Measurements from ENCODE around the gene RFWD3.

The RFWD3 gene

GRCh38 chr16:74591876-74592650, 74.6 kb downstream of the RFWD3 start:
- H3K4me3 ChIP-seq (ENCODE audit: insufficient read length, low read depth): no peak overlapping the region
- H3K9me3 ChIP-seq (ENCODE audit: insufficient read depth, low read length): no peaks in the 10 kb centered on the region
- DNase-seq (ENCODE audit: low read depth, low spot score): no peak
- no peak for TF ChIP-seq ZNF274 (IDR thresholded peaks at IDR 0.05; ENCODE audit: low read depth, low read length)
- TF ChIP-seq SUZ12 (IDR thresholded peaks at IDR 0.05; ENCODE audit: extremely low read depth, insufficient read depth, insufficient read length): no peak
- no peak for TF ChIP-seq YY1 (IDR thresholded peaks at IDR 0.05; ENCODE audit: insufficient read depth, insufficient read length)
- no peak overlapping the region for H3K9ac ChIP-seq (ENCODE audit: insufficient read length, low read depth)
- peaks cover 10% of the 10 kb centered on the region for H3K36me3 ChIP-seq (ENCODE audit: insufficient read depth, insufficient read length, low read length)
- peaks cover 3% of the 10 kb centered on the region for H3K4me1 ChIP-seq (ENCODE audit: insufficient read depth, insufficient read length)
- no peaks in the 10 kb centered on the region for H3K27me3 ChIP-seq (ENCODE audit: insufficient read depth, insufficient read length)

- no peak for DNase-seq (ENCODE audit: low read depth, low spot score)
- Histone ChIP-seq H3K36me3 (ENCODE audit: insufficient read depth, insufficient read length, low read length) (peaks cover 4% of the 10 kb centered on the region), H3K4me1 (ENCODE audit: insufficient read depth, insufficient read length) (no peaks in the 10 kb centered on the region), H3K4me3 (ENCODE audit: insufficient read length, low read depth) (no peak overlapping the region), H3K9ac (ENCODE audit: insufficient read length, low read depth) (no peak overlapping the region), H3K9me3 (ENCODE audit: insufficient read depth, low read length) (no peaks in the 10 kb centered on the region), H3K27me3 (ENCODE audit: insufficient read depth, insufficient read length) (no peaks in the 10 kb centered on the region)
- TF ChIP-seq ZNF274 (IDR thresholded peaks at IDR 0.05; ENCODE audit: low read depth, low read length) (no peak), YY1 (IDR thresholded peaks at IDR 0.05; ENCODE audit: insufficient read depth, insufficient read length) (no peak), SUZ12 (IDR thresholded peaks at IDR 0.05; ENCODE audit: extremely low read depth, insufficient read depth, insufficient read length) (no peak)
Measured at GRCh38 chr16:74586948-74587347, 79.7 kb downstream of the RFWD3 start.

- DNase-seq (ENCODE audit: low read depth, low spot score): no peak
- H3K36me3 ChIP-seq (ENCODE audit: insufficient read depth, insufficient read length, low read length): peaks cover 4% of the 10 kb centered on the region
- no peaks in the 10 kb centered on the region for H3K4me1 ChIP-seq (ENCODE audit: insufficient read depth, insufficient read length)
- H3K4me3 ChIP-seq (ENCODE audit: insufficient read length, low read depth): no peak overlapping the region
- H3K9me3 ChIP-seq (ENCODE audit: insufficient read depth, low read length): no peaks in the 10 kb centered on the region
- no peak overlapping the region for H3K9ac ChIP-seq (ENCODE audit: insufficient read length, low read depth)
- H3K27me3 ChIP-seq (ENCODE audit: insufficient read depth, insufficient read length): no peaks in the 10 kb centered on the region
- no peak for TF ChIP-seq SUZ12 (IDR thresholded peaks at IDR 0.05; ENCODE audit: extremely low read depth, insufficient read depth, insufficient read length)
- no peak for TF ChIP-seq YY1 (IDR thresholded peaks at IDR 0.05; ENCODE audit: insufficient read depth, insufficient read length)
- TF ChIP-seq ZNF274 (IDR thresholded peaks at IDR 0.05; ENCODE audit: low read depth, low read length): no peak
Measured at GRCh38 chr16:74585846-74586443, 80.7 kb downstream of the RFWD3 start.

GRCh38 chr16:74583926-74584666, 82.6 kb downstream of the RFWD3 start:
- Histone ChIP-seq H3K9me3 (ENCODE audit: insufficient read depth, low read length) (no peaks in the 10 kb centered on the region), H3K4me3 (ENCODE audit: insufficient read length, low read depth) (no peak overlapping the region), H3K27me3 (ENCODE audit: insufficient read depth, insufficient read length) (no peaks in the 10 kb centered on the region), H3K36me3 (ENCODE audit: insufficient read depth, insufficient read length, low read length) (peaks cover 4% of the 10 kb centered on the region), H3K4me1 (ENCODE audit: insufficient read depth, insufficient read length) (no peaks in the 10 kb centered on the region), H3K9ac (ENCODE audit: insufficient read length, low read depth) (no peak overlapping the region)
- DNase-seq (ENCODE audit: low read depth, low spot score): no peak
- TF ChIP-seq YY1 (IDR thresholded peaks at IDR 0.05; ENCODE audit: insufficient read depth, insufficient read length): no peak
- no peak for TF ChIP-seq ZNF274 (IDR thresholded peaks at IDR 0.05; ENCODE audit: low read depth, low read length)
- no peak for TF ChIP-seq SUZ12 (IDR thresholded peaks at IDR 0.05; ENCODE audit: extremely low read depth, insufficient read depth, insufficient read length)

GRCh38 chr16:74582970-74583369, 83.7 kb downstream of the RFWD3 start:
- no peaks in the 10 kb centered on the region for H3K27me3 ChIP-seq (ENCODE audit: insufficient read depth, insufficient read length)
- H3K4me1 ChIP-seq (ENCODE audit: insufficient read depth, insufficient read length): no peaks in the 10 kb centered on the region
- no peaks in the 10 kb centered on the region for H3K36me3 ChIP-seq (ENCODE audit: insufficient read depth, insufficient read length, low read length)
- no peak overlapping the region for H3K9ac ChIP-seq (ENCODE audit: insufficient read length, low read depth)
- TF ChIP-seq SUZ12 (IDR thresholded peaks at IDR 0.05; ENCODE audit: extremely low read depth, insufficient read depth, insufficient read length) (no peak), ZNF274 (IDR thresholded peaks at IDR 0.05; ENCODE audit: low read depth, low read length) (no peak), YY1 (IDR thresholded peaks at IDR 0.05; ENCODE audit: insufficient read depth, insufficient read length) (no peak)
- H3K9me3 ChIP-seq (ENCODE audit: insufficient read depth, low read length): no peaks in the 10 kb centered on the region
- no peak for DNase-seq (ENCODE audit: low read depth, low spot score)
- no peak overlapping the region for H3K4me3 ChIP-seq (ENCODE audit: insufficient read length, low read depth)

GRCh38 chr16:74580833-74581232, 85.8 kb downstream of the RFWD3 start:
- TF ChIP-seq YY1 (IDR thresholded peaks at IDR 0.05; ENCODE audit: insufficient read depth, insufficient read length) (no peak), SUZ12 (IDR thresholded peaks at IDR 0.05; ENCODE audit: extremely low read depth, insufficient read depth, insufficient read length) (no peak), ZNF274 (IDR thresholded peaks at IDR 0.05; ENCODE audit: low read depth, low read length) (no peak)
- DNase-seq (ENCODE audit: low read depth, low spot score): no peak
- no peak overlapping the region for H3K9ac ChIP-seq (ENCODE audit: insufficient read length, low read depth)
- H3K4me1 ChIP-seq (ENCODE audit: insufficient read depth, insufficient read length): no peaks in the 10 kb centered on the region
- H3K36me3 ChIP-seq (ENCODE audit: insufficient read depth, insufficient read length, low read length): no peaks in the 10 kb centered on the region
- H3K27me3 ChIP-seq (ENCODE audit: insufficient read depth, insufficient read length): no peaks in the 10 kb centered on the region
- H3K4me3 ChIP-seq (ENCODE audit: insufficient read length, low read depth): no peak overlapping the region
- H3K9me3 ChIP-seq (ENCODE audit: insufficient read depth, low read length): no peaks in the 10 kb centered on the region

GRCh38 chr16:74578838-74579237, 87.8 kb downstream of the RFWD3 start:
- H3K9ac ChIP-seq (ENCODE audit: insufficient read length, low read depth): no peak overlapping the region
- DNase-seq (ENCODE audit: low read depth, low spot score): no peak
- no peaks in the 10 kb centered on the region for H3K4me1 ChIP-seq (ENCODE audit: insufficient read depth, insufficient read length)
- H3K4me3 ChIP-seq (ENCODE audit: insufficient read length, low read depth): no peak overlapping the region
- TF ChIP-seq YY1 (IDR thresholded peaks at IDR 0.05; ENCODE audit: insufficient read depth, insufficient read length) (no peak), SUZ12 (IDR thresholded peaks at IDR 0.05; ENCODE audit: extremely low read depth, insufficient read depth, insufficient read length) (no peak), ZNF274 (IDR thresholded peaks at IDR 0.05; ENCODE audit: low read depth, low read length) (no peak)
- H3K9me3 ChIP-seq (ENCODE audit: insufficient read depth, low read length): no peaks in the 10 kb centered on the region
- H3K27me3 ChIP-seq (ENCODE audit: insufficient read depth, insufficient read length): no peaks in the 10 kb centered on the region
- H3K36me3 ChIP-seq (ENCODE audit: insufficient read depth, insufficient read length, low read length): no peaks in the 10 kb centered on the region
